CD4-positive, CD25-positive, alpha-beta regulatory T cell (primary cell): Measurements from ENCODE around the gene C6orf89. TPM values are rescaled to one million over a fixed set of nuclear protein-coding genes. Genes with fewer than 3 reads are reported as not detected.
A peak's percentile ranks its signal among the peaks of the same experiment; 100 is the strongest.

Experiments
- ATAC-seq, 2 donors: fragments of 150-1000 bp; cut with Tn5 transposase; one replicate each; pipeline ENCODE4 v1.10.0; 2021; ENCODE audit warnings: low read depth in 2 of 2, moderate number of reproducible peaks in 2 of 2, moderate library complexity in 1 of 2
- DNase-seq, 3 donors: peaks; one replicate each; pipeline versions ENCODE4 v3.0.0 to v3.0.0-alpha.2; 2012 to 2022; ENCODE audit warnings: mixed read lengths in 1 of 3
- H3K27ac ChIP-seq: one replicate; pipeline ENCODE4 v1.7.0; 2013; ENCODE audit warnings: mild to moderate bottlenecking, low read length; ENCODE audit not compliant: insufficient read depth, poor library complexity, severe bottlenecking
- H3K27me3 ChIP-seq: one replicate; pipeline ENCODE4 v1.7.0; 2013; ENCODE audit warnings: low read length; ENCODE audit not compliant: control insufficient read depth, insufficient read depth
- H3K36me3 ChIP-seq: one replicate; pipeline ENCODE4 v1.7.0; 2013; ENCODE audit warnings: mild to moderate bottlenecking, low read length, moderate library complexity; ENCODE audit not compliant: control insufficient read depth, insufficient read depth
- H3K4me1 ChIP-seq: 2 replicates; pipeline ENCODE4 v1.7.0; 2013; ENCODE audit warnings: mild to moderate bottlenecking, low read length; ENCODE audit not compliant: insufficient read depth, control insufficient read depth, poor library complexity, severe bottlenecking
- H3K4me3 ChIP-seq: one replicate; pipeline ENCODE4 v1.7.0; 2013; ENCODE audit warnings: low read depth, mild to moderate bottlenecking, low read length, moderate library complexity
- H3K9me3 ChIP-seq, 2 experiments: 1 replicate in 1 of 2; 2 replicates in 1 of 2; pipeline ENCODE4 v1.7.0; 2013; ENCODE audit warnings: low read length in 2 of 2, mild to moderate bottlenecking in 1 of 2, moderate library complexity in 1 of 2; ENCODE audit not compliant: control insufficient read depth in 2 of 2
- H3K27ac Mint-ChIP-seq, 3 donors: one replicate each; pipeline ENCODE4 v1.8.0; 2020 to 2022; ENCODE audit warnings: mild to moderate bottlenecking in 3 of 3, mixed read lengths in 3 of 3, moderate library complexity in 2 of 3
- H3K27me3 Mint-ChIP-seq: one replicate; pipeline ENCODE4 v1.8.0; 2022; ENCODE audit warnings: mild to moderate bottlenecking, mixed read lengths
- H3K36me3 Mint-ChIP-seq: one replicate; pipeline ENCODE4 v1.8.0; 2020; ENCODE audit warnings: mixed read lengths
- H3K4me1 Mint-ChIP-seq, 4 donors: one replicate each; pipeline ENCODE4 v1.8.0; 2020 to 2022; ENCODE audit warnings: mixed read lengths in 4 of 4, mild to moderate bottlenecking in 1 of 4
- H3K4me3 Mint-ChIP-seq, 4 donors: one replicate each; pipeline ENCODE4 v1.8.0; 2020 to 2022; ENCODE audit warnings: mild to moderate bottlenecking in 4 of 4, mixed read lengths in 4 of 4, moderate library complexity in 3 of 4
- H3K9me3 Mint-ChIP-seq, 7 donors: one replicate each; pipeline ENCODE4 v1.8.0; 2020 to 2022; ENCODE audit warnings: mixed read lengths in 7 of 7, mild to moderate bottlenecking in 3 of 7, moderate library complexity in 2 of 7
- polyA plus RNA-seq, 4 donors: library from polyadenylated mRNA; unstranded; fragments of 300-500 nt; fragmentation: Illumina TruSeq; gene quantifications; one replicate each; pipeline ENCODE4 v1.2.3, GENCODE V29; 2021
- total RNA-seq: library from RNA; stranded (reverse); gene quantifications from one replicate; pipeline ENCODE4 v1.2.3, GENCODE V29; 2022

The C6orf89 gene
- total and polyA plus RNA-seq, 5 donors from 2014 or later: 33.8 to 49.1 (median 42.8) TPM

GRCh38 chr6:36912030-36912454 lies 26.3 kb downstream of the C6orf89 start:
- Mint-ChIP-seq H3K4me3 (peak overlapping the region; percentile 22 to 79 (median 64)), H3K27ac (peak overlapping the region; percentile 83 to 95 (median 84)), H3K36me3 (peaks cover 38% of the 10 kb centered on the region), H3K27me3 (no peaks in the 10 kb centered on the region), H3K4me1 (peaks cover 12 to 42% (median 30%) of the 10 kb centered on the region in 4 donors), H3K9me3 (no peaks in the 10 kb centered on the region)
- DNase-seq: peak in 2 of 3 donors; percentile 9 to 43
- Histone ChIP-seq H3K36me3 (peaks cover 45% of the 10 kb centered on the region), H3K4me3 (peak overlapping the region; percentile 75), H3K27ac (peak overlapping the region; percentile 48), H3K27me3 (no peaks in the 10 kb centered on the region), H3K4me1 (peaks cover 23% of the 10 kb centered on the region), H3K9me3 (no peaks in the 10 kb centered on the region)
- ATAC-seq: peak; percentile 18 to 29

DNA sequence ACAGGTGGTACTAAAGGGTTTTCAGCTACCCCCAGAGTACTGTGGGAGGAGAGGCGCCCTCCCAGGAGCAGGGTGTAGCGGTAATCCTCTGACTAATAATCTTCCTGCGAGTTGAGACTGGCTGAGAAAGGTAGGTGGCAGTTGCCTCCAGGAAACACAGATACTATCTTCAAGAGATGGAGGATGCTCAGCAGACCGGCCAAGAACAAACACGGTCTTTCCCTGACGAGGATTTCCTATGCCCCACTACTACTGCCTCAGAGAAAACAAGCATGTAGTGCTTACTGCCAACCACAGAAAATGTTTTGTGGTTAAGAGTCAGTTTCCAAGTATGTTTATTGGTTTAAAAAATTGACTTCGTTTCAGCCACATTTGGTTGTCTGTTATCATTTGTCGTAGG lies 26.8 kb downstream of the C6orf89 start:
- Histone ChIP-seq H3K36me3 (peaks cover 48% of the 10 kb centered on the region), H3K4me3 (peak overlapping the region; percentile 75), H3K4me1 (peaks cover 23% of the 10 kb centered on the region), H3K27ac (peak overlapping the region; percentile 48), H3K27me3 (no peaks in the 10 kb centered on the region), H3K9me3 (no peaks in the 10 kb centered on the region)
- peak; percentile 12 to 86 (median 47) for DNase-seq
- Mint-ChIP-seq H3K27ac (peak overlapping the region; percentile 83 to 95 (median 84)), H3K4me3 (peak overlapping the region; percentile 22 to 79 (median 64)), H3K36me3 (peaks cover 33% of the 10 kb centered on the region), H3K4me1 (peaks cover 12 to 42% (median 30%) of the 10 kb centered on the region in 4 donors), H3K27me3 (no peaks in the 10 kb centered on the region), H3K9me3 (no peaks in the 10 kb centered on the region)
- peak; percentile 83 to 85 for ATAC-seq

DNA sequence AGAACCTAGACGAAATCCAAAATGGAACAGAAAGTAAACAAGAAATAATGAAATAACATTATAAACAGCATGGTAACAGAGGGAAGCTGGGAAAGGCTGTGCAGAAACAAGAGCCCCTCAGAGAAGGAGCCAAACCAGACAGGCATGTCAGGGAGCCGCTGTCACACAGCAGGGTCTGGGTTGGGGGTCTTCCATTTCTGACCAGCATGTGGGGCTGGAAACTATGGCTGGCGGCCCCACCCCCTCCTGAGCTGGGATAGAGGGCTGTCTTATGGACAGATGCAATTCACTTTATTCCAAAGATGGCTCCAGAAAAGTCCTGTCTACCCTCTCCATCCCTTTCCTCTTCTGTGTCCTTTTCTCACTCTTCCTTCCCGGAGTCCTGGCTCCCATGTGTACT lies 27.3 kb downstream of the C6orf89 start:
- Histone ChIP-seq H3K27me3 (no peaks in the 10 kb centered on the region), H3K4me1 (peaks cover 23% of the 10 kb centered on the region), H3K9me3 (no peaks in the 10 kb centered on the region), H3K27ac (peak overlapping the region; percentile 48), H3K4me3 (peak overlapping the region; percentile 75), H3K36me3 (peaks cover 48% of the 10 kb centered on the region)
- Mint-ChIP-seq H3K27ac (peak overlapping the region; percentile 83 to 95 (median 84)), H3K4me1 (peaks cover 12 to 42% (median 27%) of the 10 kb centered on the region in 4 donors), H3K9me3 (no peaks in the 10 kb centered on the region), H3K4me3 (peak overlapping the region in 3 of 4 donors; percentile 22 to 79 (median 68)), H3K36me3 (peaks cover 28% of the 10 kb centered on the region), H3K27me3 (no peaks in the 10 kb centered on the region)
- ATAC-seq (no peak), DNase-seq (no peak)

GRCh38 chr6:36914227-36914794 lies 28.6 kb downstream of the C6orf89 start:
- Histone ChIP-seq H3K9me3 (no peaks in the 10 kb centered on the region), H3K27me3 (no peaks in the 10 kb centered on the region), H3K36me3 (peaks cover 52% of the 10 kb centered on the region), H3K4me1 (peaks cover 23% of the 10 kb centered on the region), H3K27ac (no peak overlapping the region), H3K4me3 (no peak overlapping the region)
- Mint-ChIP-seq H3K27me3 (no peaks in the 10 kb centered on the region), H3K9me3 (no peaks in the 10 kb centered on the region), H3K4me3 (no peak overlapping the region), H3K36me3 (peaks cover 28% of the 10 kb centered on the region), H3K27ac (peak overlapping the region in 2 of 3 donors; percentile 75 to 90), H3K4me1 (peaks cover 12 to 35% (median 23%) of the 10 kb centered on the region in 4 donors)
- no peak for ATAC-seq
- DNase-seq: peak in 1 of 3 donors; percentile 4

DNA sequence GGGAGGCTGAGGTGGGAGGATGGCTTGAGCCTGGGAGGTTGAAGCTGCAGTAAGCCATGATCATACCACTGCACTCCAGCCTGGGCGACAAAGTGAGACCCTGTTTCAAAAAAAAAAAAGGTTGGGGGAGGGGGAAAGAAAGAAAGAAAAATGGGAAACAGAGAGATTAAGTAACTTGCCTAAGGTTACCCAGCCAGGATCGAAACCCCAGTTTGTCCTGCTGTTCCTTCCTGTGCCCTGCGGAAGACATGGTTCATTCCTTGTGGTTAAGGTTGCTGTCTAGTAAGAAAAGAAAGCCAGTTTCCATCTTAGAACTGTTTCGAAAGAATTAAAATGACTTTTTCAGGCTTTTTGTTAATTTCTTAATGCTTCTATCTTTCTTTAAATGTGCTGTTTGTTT lies 29.8 kb downstream of the C6orf89 start:
- Histone ChIP-seq H3K27ac (no peak overlapping the region), H3K9me3 (no peaks in the 10 kb centered on the region), H3K36me3 (peaks cover 64% of the 10 kb centered on the region), H3K4me1 (peaks cover 23% of the 10 kb centered on the region), H3K4me3 (no peak overlapping the region), H3K27me3 (no peaks in the 10 kb centered on the region)
- H3K4me3 Mint-ChIP-seq: peak overlapping the region in 1 of 4 donors; percentile 87
- no peaks in the 10 kb centered on the region for H3K9me3 Mint-ChIP-seq
- DNase-seq (no peak), ATAC-seq (no peak)
- H3K36me3 Mint-ChIP-seq: peaks cover 29% of the 10 kb centered on the region
- peak overlapping the region in 1 of 3 donors; percentile 54 for H3K27ac Mint-ChIP-seq
- no peaks in the 10 kb centered on the region for H3K27me3 Mint-ChIP-seq
- peaks cover 12 to 35% (median 23%) of the 10 kb centered on the region in 4 donors for H3K4me1 Mint-ChIP-seq

DNA sequence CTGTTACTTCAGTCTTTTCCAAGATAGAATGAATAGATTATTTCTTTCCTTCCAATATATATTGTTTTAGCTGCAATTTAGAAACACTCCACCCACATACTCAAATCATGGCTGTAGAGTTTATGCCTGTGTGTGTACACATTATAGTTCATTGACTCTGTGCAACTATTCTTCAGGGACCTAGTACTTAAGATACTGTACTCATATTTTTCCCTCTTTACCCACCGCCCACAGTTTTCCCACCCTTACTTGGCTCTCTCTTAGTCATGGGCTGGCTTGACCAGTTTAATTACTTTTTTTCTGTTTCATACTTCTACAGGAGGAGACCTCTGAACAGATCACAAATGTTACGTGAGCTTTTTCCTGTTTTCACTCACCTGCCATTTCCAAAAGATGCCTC lies 30.4 kb downstream of the C6orf89 start:
- no peaks in the 10 kb centered on the region for H3K9me3 ChIP-seq
- no peak overlapping the region for H3K4me3 ChIP-seq
- DNase-seq (no peak), ATAC-seq (no peak)
- Mint-ChIP-seq H3K4me3 (no peak overlapping the region), H3K9me3 (no peaks in the 10 kb centered on the region), H3K27ac (peak overlapping the region in 2 of 3 donors; percentile 54 to 55), H3K36me3 (peaks cover 30% of the 10 kb centered on the region), H3K4me1 (peaks cover 12 to 30% (median 23%) of the 10 kb centered on the region in 4 donors), H3K27me3 (no peaks in the 10 kb centered on the region)
- H3K27ac ChIP-seq: no peak overlapping the region
- peaks cover 23% of the 10 kb centered on the region for H3K4me1 ChIP-seq
- H3K27me3 ChIP-seq: no peaks in the 10 kb centered on the region
- peaks cover 69% of the 10 kb centered on the region for H3K36me3 ChIP-seq

- DNase-seq (no peak), ATAC-seq (no peak)
- peaks cover 78% of the 10 kb centered on the region for H3K36me3 ChIP-seq
- H3K4me3 Mint-ChIP-seq: no peak overlapping the region
- H3K4me3 ChIP-seq: no peak overlapping the region
- H3K9me3 Mint-ChIP-seq: no peaks in the 10 kb centered on the region
- H3K27me3 Mint-ChIP-seq: no peaks in the 10 kb centered on the region
- H3K36me3 Mint-ChIP-seq: peaks cover 32% of the 10 kb centered on the region
- H3K27ac Mint-ChIP-seq: peak overlapping the region in 2 of 3 donors; percentile 41 to 63
- H3K4me1 ChIP-seq: peaks cover 14% of the 10 kb centered on the region
- H3K27me3 ChIP-seq: no peaks in the 10 kb centered on the region
- no peaks in the 10 kb centered on the region for H3K9me3 ChIP-seq
- H3K4me1 Mint-ChIP-seq: peaks cover 4 to 18% (median 12%) of the 10 kb centered on the region in 4 donors
- H3K27ac ChIP-seq: no peak overlapping the region
These were observed 31.9 kb downstream of the C6orf89 start for GRCh38 chr6:36917541-36918193.
